Astrocyte of the cerebellum (primary cell): Measurements from ENCODE around the gene NMRAL1.

Source experiments
- DNase-seq: peaks from one replicate; pipeline ENCODE4 v3.0.0-alpha.2; 2011; ENCODE audit warnings: low read depth
- H3K4me3 ChIP-seq: 2 replicates; pipeline ENCODE4 v1.5.1; 2011; ENCODE audit warnings: mild to moderate bottlenecking, low read depth, low read length, moderate library complexity
- CTCF ChIP-seq: IDR thresholded peaks from 2 replicates; pipeline ENCODE4 v1.5.1; 2012; ENCODE audit warnings: low read length, low read depth, moderate library complexity, mild to moderate bottlenecking; ENCODE audit errors: missing control alignments
- in situ Hi-C: cut with HindIII; loops from 2 replicates; pipeline ENCODE4 v1.10.0; 2017; ENCODE audit warnings: low sequenced_read_pairs

NMRAL1 gene

GRCh38 chr16:4426021-4426684 is 48.3 kb downstream of the NMRAL1 start:
- no peak for DNase-seq
- peak overlapping the region; percentile 97 for H3K4me3 ChIP-seq
- no peak for TF ChIP-seq CTCF
- in situ Hi-C loops: no loop called here

GRCh38 chr16:4425378-4426020 is 48.9 kb downstream of the NMRAL1 start, which contains the start of gene DNAJA3:
Gene DNAJA3, plus strand, starts transcription at chr16:4425868. Its CDS starts 14 bp downstream, at chr16:4425882.
- DNase-seq: peak; percentile 86
- TF ChIP-seq CTCF: no peak
- in situ Hi-C loops: no loop called here

GRCh38 chr16:4420505-4421105 is 53.8 kb downstream of the NMRAL1 start:
- no peak for DNase-seq
- TF ChIP-seq CTCF: no peak
- H3K4me3 ChIP-seq: no peak overlapping the region
- in situ Hi-C loops: no loop called here

More at GRCh38 chr16:4425378-4426020, 48.9 kb downstream of the NMRAL1 start, which contains the start of gene DNAJA3:
- peak within 1 kb of the TSS; percentile 97 for H3K4me3 ChIP-seq

- no peak for DNase-seq
- no peak for TF ChIP-seq CTCF
- in situ Hi-C loops: no loop called here
- H3K4me3 ChIP-seq: no peak overlapping the region
Observed at GRCh38 chr16:4419402-4419959, 54.9 kb downstream of the NMRAL1 start.

- in situ Hi-C loops: no loop called here
- DNase-seq: peak; percentile 42
- H3K4me3 ChIP-seq: peak within 1 kb of the TSS; percentile 82
- TF ChIP-seq CTCF: no peak
Observed at GRCh38 chr16:4416200-4417032, 58.0 kb downstream of the NMRAL1 start, which contains the start of gene CORO7. Gene CORO7, minus strand, starts transcription at chr16:4416596. Its CDS starts 78 bp downstream, at chr16:4416518.
